Ovary (tissue), 9 donors: ENCODE results near the gene ZNF202. TPM values are rescaled to one million over a fixed set of nuclear protein-coding genes. Genes with fewer than 3 reads are reported as not detected.

Source experiments
- DNase-seq, 5 donors: peaks; one replicate each; pipeline ENCODE4 v3.0.0-alpha.2; 2019 to 2020
- H3K27ac ChIP-seq, 2 donors: fragments of 200-600 bp; one replicate each; pipeline versions ENCODE4 v1.5.1 to v1.8.0; 2019 to 2022
- H3K27me3 ChIP-seq: fragments of 200-600 bp; one replicate; pipeline ENCODE4 v1.8.0; 2022
- H3K36me3 ChIP-seq: fragments of 200-600 bp; sonication (generic); one replicate; pipeline ENCODE4 v1.5.1; 2019
- H3K4me1 ChIP-seq: one replicate; pipeline ENCODE4 v1.8.1; 2013; ENCODE audit warnings: mild to moderate bottlenecking, moderate library complexity; ENCODE audit not compliant: insufficient read depth
- H3K4me3 ChIP-seq: fragments of 200-600 bp; sonication (generic); one replicate; pipeline ENCODE4 v1.5.1; 2017
- H3K9me3 ChIP-seq, 2 donors: fragments of 200-600 bp in 1 of 2; sonication (generic) in 1 of 2; one replicate each; pipeline versions ENCODE4 v1.5.1 to v1.8.1; 2013 to 2019; ENCODE audit warnings: mild to moderate bottlenecking in 1 of 2, moderate library complexity in 1 of 2
- EP300 ChIP-seq: sonication (generic); formaldehyde crosslinking; IDR thresholded peaks from one replicate; pipeline ENCODE4 v1.6.1; 2017; ENCODE audit warnings: antibody characterized with exemption
- POLR2A ChIP-seq: fragments of 450-650 bp; IDR thresholded peaks from one replicate; pipeline ENCODE4 v1.6.1; 2017; ENCODE audit warnings: antibody characterized with exemption, mild to moderate bottlenecking, moderate library complexity
- WGBS, 3 donors: extraction: QIAGEN DNeasy Blood & Tissue Kit in 1 of 3; methylation state at CpG; one replicate each; pipeline versions ENCODE4 v1.1.5 to v1.1.7; 2013 to 2017; 5-methylcytosine and 5-hydroxymethylcytosine counted together
- intact Hi-C, 4 donors: fragments of 100-400 bp; cut with DNase I; formaldehyde crosslinking; loops; one replicate each; pipeline versions ENCODE4 v1.11.0 to v1.15.1; 2022 to 2023
- polyA plus RNA-seq, 2 donors: library from polyadenylated mRNA; stranded (reverse); fragments of 200-250 nt in 1 of 2; fragments of 350-450 nt in 1 of 2; fragmentation: Illumina TruSeq in 1 of 2; extraction: RNeasy Lipid Tissue Mini Kit (QIAGEN cat#74804) in 1 of 2; gene quantifications; one replicate each; pipeline ENCODE4 v1.2.3, GENCODE V29; 2013 to 2014
- total RNA-seq, 7 donors: library from RNA; depleted of rRNA in 2 of 7; stranded (reverse); fragments of >200 nt in 2 of 7; fragmentation: NEBNext Ultra II Directional in 3 of 7; extraction: Animal tissue kit (Norgen Biotek cat#: 25700) in 3 of 7; gene quantifications; one replicate each; pipeline versions ENCODE4 v1.1.0 to v1.2.4, GENCODE V29; 2016 to 2023
- TF ChIP-seq, protein P1 (sequence below), 3 donors: fragments of 450-650 bp in 2 of 3; fragments of 200-600 bp in 1 of 3; IDR thresholded peaks; one replicate each; pipeline versions ENCODE4 v1.5.1 to v1.8.0; 2016 to 2022; ENCODE audit warnings: antibody characterized with exemption in 3 of 3, mild to moderate bottlenecking in 1 of 3
- donor health status: DM: no; HTN: no; CAD: no; lungs with moderate emphysema.
- donor health status: DM: no; HTN: no; CAD: no.
- donor health status: Bipolar disorder and iron deficiency.
- donor health status: DM: yes; HTN: yes; CAD: no.
- donor health status: DM: no; HTN: no; CAD: no.
- donor health status: DM: yes; HTN: yes; CAD: no.

Gene ZNF202
- total and polyA plus RNA-seq, 9 donors = 4.7 to 20.8 (median 12.5) TPM

- Histone ChIP-seq H3K27me3 (no peaks in the 10 kb centered on the region), H3K36me3 (no peaks in the 10 kb centered on the region), H3K4me3 (no peak overlapping the region), H3K27ac (no peak overlapping the region), H3K4me1 (no peaks in the 10 kb centered on the region), H3K9me3 (no peaks in the 10 kb centered on the region)
- no peak for DNase-seq
- WGBS, 3 donors = 31 to 81% (median 31%) methylated on average over 1 of the region's 1 CpG
- TF ChIP-seq POLR2A = no peak
- TF ChIP-seq, protein P1, sequence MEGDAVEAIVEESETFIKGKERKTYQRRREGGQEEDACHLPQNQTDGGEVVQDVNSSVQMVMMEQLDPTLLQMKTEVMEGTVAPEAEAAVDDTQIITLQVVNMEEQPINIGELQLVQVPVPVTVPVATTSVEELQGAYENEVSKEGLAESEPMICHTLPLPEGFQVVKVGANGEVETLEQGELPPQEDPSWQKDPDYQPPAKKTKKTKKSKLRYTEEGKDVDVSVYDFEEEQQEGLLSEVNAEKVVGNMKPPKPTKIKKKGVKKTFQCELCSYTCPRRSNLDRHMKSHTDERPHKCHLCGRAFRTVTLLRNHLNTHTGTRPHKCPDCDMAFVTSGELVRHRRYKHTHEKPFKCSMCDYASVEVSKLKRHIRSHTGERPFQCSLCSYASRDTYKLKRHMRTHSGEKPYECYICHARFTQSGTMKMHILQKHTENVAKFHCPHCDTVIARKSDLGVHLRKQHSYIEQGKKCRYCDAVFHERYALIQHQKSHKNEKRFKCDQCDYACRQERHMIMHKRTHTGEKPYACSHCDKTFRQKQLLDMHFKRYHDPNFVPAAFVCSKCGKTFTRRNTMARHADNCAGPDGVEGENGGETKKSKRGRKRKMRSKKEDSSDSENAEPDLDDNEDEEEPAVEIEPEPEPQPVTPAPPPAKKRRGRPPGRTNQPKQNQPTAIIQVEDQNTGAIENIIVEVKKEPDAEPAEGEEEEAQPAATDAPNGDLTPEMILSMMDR (IDR thresholded peaks at IDR 0.05) = no peak
- TF ChIP-seq EP300 = no peak
- intact Hi-C loops = no loop called here
Measured at GRCh38 chr11:123775289-123775688, 33.8 kb upstream of the ZNF202 start.

DNA sequence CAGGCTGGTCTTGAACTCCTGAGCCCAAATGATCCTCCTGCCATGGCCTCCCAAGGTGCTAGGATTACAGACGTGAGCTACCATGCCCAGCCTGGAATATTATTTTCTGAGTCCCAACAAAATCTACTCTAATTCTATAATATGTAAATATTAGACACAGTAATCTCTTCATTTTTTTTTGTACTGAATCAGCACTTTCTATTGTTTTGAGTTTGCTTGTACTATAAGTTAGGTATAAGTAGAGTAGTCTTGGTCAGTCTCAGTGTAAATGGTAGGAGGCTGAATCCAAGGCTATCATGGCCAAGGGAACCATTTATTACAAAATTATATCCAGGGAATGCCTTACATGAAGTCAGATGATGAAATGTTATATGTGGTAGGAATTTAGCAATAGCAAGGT is 32.5 kb upstream of the ZNF202 start:
- WGBS, 3 donors = 73 to 75% (median 74%) methylated on average over 1 of the region's 1 CpG
- H3K36me3 ChIP-seq = no peaks in the 10 kb centered on the region

GRCh38 chr11:123773026-123773425 is 31.6 kb upstream of the ZNF202 start:
- DNase-seq = no peak
- H3K4me1 ChIP-seq = no peaks in the 10 kb centered on the region
- 84 to 89% (median 86%) methylated on average over 2 of the region's 2 CpGs for WGBS, 3 donors
- no peaks in the 10 kb centered on the region for H3K9me3 ChIP-seq
- no peaks in the 10 kb centered on the region for H3K36me3 ChIP-seq
- no peaks in the 10 kb centered on the region for H3K27me3 ChIP-seq
- no peak overlapping the region for H3K27ac ChIP-seq
- no peak overlapping the region for H3K4me3 ChIP-seq
- TF ChIP-seq EP300 (no peak), POLR2A (no peak)
- TF ChIP-seq, protein P1 (IDR thresholded peaks at IDR 0.05) = no peak
- intact Hi-C loops = no loop called here

More for the DNA sequence above, 32.5 kb upstream of the ZNF202 start:
- Histone ChIP-seq H3K9me3 (no peaks in the 10 kb centered on the region), H3K27me3 (no peaks in the 10 kb centered on the region), H3K27ac (no peak overlapping the region), H3K4me1 (no peaks in the 10 kb centered on the region), H3K4me3 (no peak overlapping the region)
- intact Hi-C loops = no loop called here
- TF ChIP-seq POLR2A (no peak), EP300 (no peak)
- TF ChIP-seq, protein P1 (IDR thresholded peaks at IDR 0.05) = no peak
- no peak for DNase-seq

GRCh38 chr11:123771664-123772063 is 30.2 kb upstream of the ZNF202 start:
- Histone ChIP-seq H3K27ac (no peak overlapping the region), H3K27me3 (no peaks in the 10 kb centered on the region), H3K4me3 (no peak overlapping the region), H3K4me1 (no peaks in the 10 kb centered on the region), H3K9me3 (no peaks in the 10 kb centered on the region), H3K36me3 (no peaks in the 10 kb centered on the region)
- 95 to 98% (median 96%) methylated on average over 3 of the region's 3 CpGs for WGBS, 3 donors
- TF ChIP-seq POLR2A (no peak), EP300 (no peak)
- TF ChIP-seq, protein P1 (IDR thresholded peaks at IDR 0.05) = no peak
- DNase-seq = no peak
- intact Hi-C loops = no loop called here

DNA sequence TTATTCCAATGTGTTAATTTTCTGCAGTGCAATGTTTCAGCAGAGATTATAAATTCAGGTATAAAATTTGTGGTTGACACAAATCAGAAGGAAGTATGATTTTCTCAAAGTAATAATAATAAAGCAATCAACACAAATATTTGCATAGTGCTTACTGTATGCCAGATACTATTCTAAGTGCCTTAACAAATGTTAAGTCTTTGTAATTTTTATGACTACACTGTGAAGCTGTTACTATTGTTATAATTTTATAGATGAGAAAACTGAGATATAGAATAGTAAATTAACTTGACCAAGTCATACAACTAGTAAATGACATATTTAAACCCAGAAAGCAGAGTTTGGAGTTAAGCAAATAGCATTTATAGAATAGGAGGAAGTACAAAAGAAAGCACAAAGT is 29.3 kb upstream of the ZNF202 start:
- TF ChIP-seq EP300 (no peak), POLR2A (no peak)
- TF ChIP-seq, protein P1 (IDR thresholded peaks at IDR 0.05) = no peak
- H3K27ac ChIP-seq = no peak overlapping the region
- H3K4me1 ChIP-seq = no peaks in the 10 kb centered on the region
- no peak for DNase-seq
- H3K36me3 ChIP-seq = no peaks in the 10 kb centered on the region
- no peak overlapping the region for H3K4me3 ChIP-seq
- no peaks in the 10 kb centered on the region for H3K27me3 ChIP-seq
- no peaks in the 10 kb centered on the region for H3K9me3 ChIP-seq
- intact Hi-C loops = no loop called here
